Fibroblast of skin of scalp (primary cell): ENCODE measurements around the gene NFKBIL1.

ENCODE experiments used
- DNase-seq: peaks from one replicate; pipeline ENCODE4 v3.0.0-alpha.2; 2013

NFKBIL1 gene

GRCh38 chr6:31535538-31536324 lies 11.7 kb upstream of the NFKBIL1 start:
- no peak for DNase-seq

GRCh38 chr6:31538805-31539400 lies 8.5 kb upstream of the NFKBIL1 start:
- DNase-seq: no peak

- DNase-seq: no peak
These were observed 6.8 kb upstream of the NFKBIL1 start for GRCh38 chr6:31540640-31541039.

- DNase-seq: peak; percentile 41
These were observed 6.2 kb upstream of the NFKBIL1 start for GRCh38 chr6:31541059-31541657.

- DNase-seq: peak; percentile 98
These were observed 5.5 kb upstream of the NFKBIL1 start, which contains the start of gene DDX39B for GRCh38 chr6:31541658-31542521. Gene DDX39B, minus strand, starts transcription at chr6:31542003. Its CDS starts 1,471 bp downstream, at chr6:31540532.

- DNase-seq: no peak
These were observed 3.8 kb upstream of the NFKBIL1 start for GRCh38 chr6:31543639-31544038.

GRCh38 chr6:31544676-31545075 lies 2.7 kb upstream of the NFKBIL1 start:
- no peak for DNase-seq

- no peak for DNase-seq
These were observed 2.1 kb upstream of the NFKBIL1 start for GRCh38 chr6:31545291-31545690.

GRCh38 chr6:31546339-31546957 lies 960 bp upstream of the NFKBIL1 start, which contains the start of gene ATP6V1G2:
Gene ATP6V1G2, minus strand, starts transcription at chr6:31546608. Its CDS starts 49 bp downstream, at chr6:31546559.
- DNase-seq: peak; percentile 94

- DNase-seq: no peak
These were observed 527 bp downstream of the NFKBIL1 start for GRCh38 chr6:31547727-31548543.

GRCh38 chr6:31548544-31548873 lies 1.1 kb downstream of the NFKBIL1 start:
- no peak for DNase-seq

GRCh38 chr6:31551371-31551770 lies 4.0 kb downstream of the NFKBIL1 start:
- DNase-seq: peak; percentile 44

GRCh38 chr6:31556307-31556706 lies 8.9 kb downstream of the NFKBIL1 start:
- no peak for DNase-seq

GRCh38 chr6:31557443-31558317 lies 10.3 kb downstream of the NFKBIL1 start:
- DNase-seq: no peak

GRCh38 chr6:31558318-31558625 lies 10.9 kb downstream of the NFKBIL1 start:
- DNase-seq: no peak

GRCh38 chr6:31558631-31559500 lies 11.5 kb downstream of the NFKBIL1 start:
- DNase-seq: peak; percentile 25

- no peak for DNase-seq
These were observed 12.2 kb downstream of the NFKBIL1 start for GRCh38 chr6:31559606-31559957.

GRCh38 chr6:31559958-31560696 lies 12.7 kb downstream of the NFKBIL1 start:
- peak; percentile 47 for DNase-seq

- no peak for DNase-seq
These were observed 13.3 kb downstream of the NFKBIL1 start for GRCh38 chr6:31560697-31561058.
